Ecto neural progenitor cell (in vitro differentiated cells): ENCODE measurements around the gene PIP4P1.

Experiments
- DNase-seq: peaks from one replicate; pipeline ENCODE4 v3.0.0-alpha.2; 2018; ENCODE audit warnings: low spot score

The PIP4P1 gene

GRCh38 chr14:20435582-20436362 lies 25.5 kb downstream of the PIP4P1 start, which contains the start of gene KLHL33:
Gene KLHL33, minus strand, starts transcription at chr14:20436166. Its CDS starts 355 bp downstream, at chr14:20435811.
- no peak for DNase-seq

GRCh38 chr14:20434701-20435581 lies 26.3 kb downstream of the PIP4P1 start:
- no peak for DNase-seq

- no peak for DNase-seq
Observed at GRCh38 chr14:20429801-20430669, 31.2 kb downstream of the PIP4P1 start.

- DNase-seq: no peak
Observed at GRCh38 chr14:20428802-20429201, 32.4 kb downstream of the PIP4P1 start.

- DNase-seq: no peak
Observed at GRCh38 chr14:20428010-20428365, 33.2 kb downstream of the PIP4P1 start.

- no peak for DNase-seq
Observed at GRCh38 chr14:20427231-20428009, 33.8 kb downstream of the PIP4P1 start.

GRCh38 chr14:20424851-20425250 lies 36.4 kb downstream of the PIP4P1 start:
- DNase-seq: no peak

GRCh38 chr14:20422886-20423285 lies 38.3 kb downstream of the PIP4P1 start:
- DNase-seq: no peak

GRCh38 chr14:20421267-20421666 lies 40.0 kb downstream of the PIP4P1 start:
- DNase-seq: no peak

- no peak for DNase-seq
Observed at GRCh38 chr14:20419419-20419818, 41.8 kb downstream of the PIP4P1 start.

- no peak for DNase-seq
Observed at GRCh38 chr14:20418501-20418909, 42.7 kb downstream of the PIP4P1 start.

- no peak for DNase-seq
Observed at GRCh38 chr14:20417250-20418186, 43.7 kb downstream of the PIP4P1 start.

- no peak for DNase-seq
Observed at GRCh38 chr14:20416223-20416622, 45.0 kb downstream of the PIP4P1 start.

- DNase-seq: no peak
Observed at GRCh38 chr14:20415782-20416206, 45.4 kb downstream of the PIP4P1 start.

- DNase-seq: no peak
Observed at GRCh38 chr14:20413744-20414082, 47.5 kb downstream of the PIP4P1 start.

- DNase-seq: peak; percentile 86
Observed at GRCh38 chr14:20412876-20413743, 48.1 kb downstream of the PIP4P1 start, which contains the start of gene TEP1. Gene TEP1, minus strand, starts transcription at chr14:20413501. Its CDS starts 5,062 bp downstream, at chr14:20408439.

- DNase-seq: no peak
Observed at GRCh38 chr14:20412411-20412810, 48.8 kb downstream of the PIP4P1 start.

GRCh38 chr14:20409226-20409625 lies 52.0 kb downstream of the PIP4P1 start:
- no peak for DNase-seq
